H1 (cell line): ENCODE results near the gene MAGI2.

ENCODE experiments used
- ATF3 ChIP-seq: IDR thresholded peaks from 2 replicates; pipeline ENCODE4 v1.6.1; 2011; ENCODE audit warnings: low read depth, mild to moderate bottlenecking, low read length; ENCODE audit not compliant: insufficient read depth
- BACH1 ChIP-seq: IDR thresholded peaks from 2 replicates; pipeline ENCODE4 v1.6.1; 2012; ENCODE audit warnings: low read length, improper control_type of control experiment
- CBX8 ChIP-seq: fragments of 300-800, 300-1000 bp; sonication (generic); IDR thresholded peaks from 2 replicates; pipeline ENCODE4 v1.7.1; 2016; ENCODE audit warnings: low read depth, low read length, borderline replicate concordance
- CHD2 ChIP-seq: IDR thresholded peaks from 2 replicates; pipeline ENCODE4 v1.6.1; 2012; ENCODE audit warnings: low read length, improper control_type of control experiment
- EP300 ChIP-seq, 2 experiments: IDR thresholded peaks; 1 replicate in 1 of 2; 2 replicates in 1 of 2; pipeline ENCODE4 v1.6.1; 2011 to 2012; ENCODE audit warnings: low read depth in 2 of 2, low read length in 2 of 2, mild to moderate bottlenecking in 2 of 2, borderline replicate concordance in 1 of 2, inconsistent platforms in 1 of 2, moderate library complexity in 1 of 2
- KDM1A ChIP-seq: fragments of 200-600, 300-600 bp; sonication (generic); IDR thresholded peaks from 2 replicates; pipeline ENCODE4 v1.7.1; 2016; ENCODE audit warnings: mild to moderate bottlenecking, low read length, borderline replicate concordance
- MAFK ChIP-seq: IDR thresholded peaks from 2 replicates; pipeline ENCODE4 v1.6.1; 2012; ENCODE audit warnings: low read depth, mild to moderate bottlenecking, improper control_type of control experiment, low read length
- PHF8 ChIP-seq: fragments of 200-600 bp; sonication (generic); conservative IDR thresholded peaks from 2 replicates; pipeline ENCODE4 v1.7.1; 2012; ENCODE audit warnings: low read depth, mild to moderate bottlenecking, inconsistent platforms, low read length, moderate library complexity
- POLR2AphosphoS5 ChIP-seq: IDR thresholded peaks from 2 replicates; pipeline ENCODE4 v1.6.1; 2011; ENCODE audit warnings: low read depth, low read length
- SIX5 ChIP-seq: IDR thresholded peaks from 2 replicates; pipeline ENCODE4 v1.6.1; 2011; ENCODE audit warnings: mild to moderate bottlenecking, low read depth, low read length
- ZNF274 ChIP-seq: IDR thresholded peaks from 2 replicates; pipeline ENCODE4 v1.7.0; 2012; ENCODE audit warnings: low read length, borderline replicate concordance; ENCODE audit errors: extremely low read depth
- TF ChIP-seq, protein P1 (sequence below), 3 experiments: IDR thresholded peaks; 1 replicate in 2 of 3; 2 replicates in 1 of 3; pipeline versions ENCODE4 v1.5.1 to v1.6.1; 2011; ENCODE audit warnings: low read length in 3 of 3, mild to moderate bottlenecking in 3 of 3, inconsistent platforms in 2 of 3, low read depth in 1 of 3, moderate library complexity in 1 of 3; ENCODE audit not compliant: insufficient read depth in 1 of 3; ENCODE audit errors: control extremely low read depth in 1 of 3
- TF ChIP-seq, protein P2 (sequence below): IDR thresholded peaks from 2 replicates; pipeline ENCODE4 v1.6.1; 2012; ENCODE audit warnings: low read length, inconsistent platforms

- TF ChIP-seq EP300 (IDR thresholded peaks at IDR 0.05; ENCODE audit: borderline replicate concordance in 1 of 2, low read depth in 2 of 2, low read length in 2 of 2) (no peak), ZNF274 (no peak), PHF8 (no peak), MAFK (no peak), CHD2 (no peak), BACH1 (no peak), ATF3 (no peak), POLR2AphosphoS5 (no peak), SIX5 (no peak), CBX8 (no peak), KDM1A (no peak)
- TF ChIP-seq, protein P1, sequence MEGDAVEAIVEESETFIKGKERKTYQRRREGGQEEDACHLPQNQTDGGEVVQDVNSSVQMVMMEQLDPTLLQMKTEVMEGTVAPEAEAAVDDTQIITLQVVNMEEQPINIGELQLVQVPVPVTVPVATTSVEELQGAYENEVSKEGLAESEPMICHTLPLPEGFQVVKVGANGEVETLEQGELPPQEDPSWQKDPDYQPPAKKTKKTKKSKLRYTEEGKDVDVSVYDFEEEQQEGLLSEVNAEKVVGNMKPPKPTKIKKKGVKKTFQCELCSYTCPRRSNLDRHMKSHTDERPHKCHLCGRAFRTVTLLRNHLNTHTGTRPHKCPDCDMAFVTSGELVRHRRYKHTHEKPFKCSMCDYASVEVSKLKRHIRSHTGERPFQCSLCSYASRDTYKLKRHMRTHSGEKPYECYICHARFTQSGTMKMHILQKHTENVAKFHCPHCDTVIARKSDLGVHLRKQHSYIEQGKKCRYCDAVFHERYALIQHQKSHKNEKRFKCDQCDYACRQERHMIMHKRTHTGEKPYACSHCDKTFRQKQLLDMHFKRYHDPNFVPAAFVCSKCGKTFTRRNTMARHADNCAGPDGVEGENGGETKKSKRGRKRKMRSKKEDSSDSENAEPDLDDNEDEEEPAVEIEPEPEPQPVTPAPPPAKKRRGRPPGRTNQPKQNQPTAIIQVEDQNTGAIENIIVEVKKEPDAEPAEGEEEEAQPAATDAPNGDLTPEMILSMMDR (IDR thresholded peaks at IDR 0.05; ENCODE audit: control extremely low read depth in 1 of 3, insufficient read depth in 1 of 3, low read depth in 1 of 3, low read length in 3 of 3): no peak
- TF ChIP-seq, protein P2, sequence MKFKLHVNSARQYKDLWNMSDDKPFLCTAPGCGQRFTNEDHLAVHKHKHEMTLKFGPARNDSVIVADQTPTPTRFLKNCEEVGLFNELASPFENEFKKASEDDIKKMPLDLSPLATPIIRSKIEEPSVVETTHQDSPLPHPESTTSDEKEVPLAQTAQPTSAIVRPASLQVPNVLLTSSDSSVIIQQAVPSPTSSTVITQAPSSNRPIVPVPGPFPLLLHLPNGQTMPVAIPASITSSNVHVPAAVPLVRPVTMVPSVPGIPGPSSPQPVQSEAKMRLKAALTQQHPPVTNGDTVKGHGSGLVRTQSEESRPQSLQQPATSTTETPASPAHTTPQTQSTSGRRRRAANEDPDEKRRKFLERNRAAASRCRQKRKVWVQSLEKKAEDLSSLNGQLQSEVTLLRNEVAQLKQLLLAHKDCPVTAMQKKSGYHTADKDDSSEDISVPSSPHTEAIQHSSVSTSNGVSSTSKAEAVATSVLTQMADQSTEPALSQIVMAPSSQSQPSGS: no peak
Observed at GRCh38 chr7:79064187-79064823, 389.2 kb downstream of the MAGI2 start.
